ENCODE measurements around the gene IGF2BP3.

IGF2BP3 gene

DNA sequence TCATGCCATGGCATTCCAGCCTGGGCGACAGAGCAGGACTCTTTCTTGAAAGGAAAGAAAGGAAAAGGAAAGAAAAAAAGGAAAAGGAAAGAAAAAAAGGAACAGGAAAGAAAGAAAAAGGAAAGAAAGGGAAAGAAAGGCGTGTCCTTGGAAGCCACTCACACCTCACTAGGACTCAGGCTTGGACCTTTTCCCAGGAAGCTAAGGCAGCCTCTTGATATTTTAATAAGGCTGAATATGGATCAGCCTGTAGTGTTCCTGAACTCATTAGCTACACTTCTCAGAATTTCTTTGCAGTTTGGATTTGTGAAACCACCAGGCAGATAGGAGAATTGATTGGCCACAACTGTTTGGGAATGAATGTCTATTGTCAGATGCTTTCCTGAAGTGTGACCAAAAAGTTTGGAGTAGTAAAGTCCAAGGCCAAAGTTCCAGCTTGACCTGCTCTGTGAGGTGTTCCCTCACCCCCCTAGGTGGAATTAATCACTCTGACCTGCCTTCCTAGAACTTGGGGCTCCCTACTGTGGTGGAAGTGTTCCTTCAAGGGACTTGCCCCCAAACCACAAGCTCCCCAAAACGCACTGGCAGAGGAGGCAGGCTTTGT lies 178.2 kb downstream of the IGF2BP3 start:
- no peak for DNase-seq

GRCh38 chr7:23290993-23291392 lies 179.3 kb downstream of the IGF2BP3 start:
- no peak for DNase-seq

DNA sequence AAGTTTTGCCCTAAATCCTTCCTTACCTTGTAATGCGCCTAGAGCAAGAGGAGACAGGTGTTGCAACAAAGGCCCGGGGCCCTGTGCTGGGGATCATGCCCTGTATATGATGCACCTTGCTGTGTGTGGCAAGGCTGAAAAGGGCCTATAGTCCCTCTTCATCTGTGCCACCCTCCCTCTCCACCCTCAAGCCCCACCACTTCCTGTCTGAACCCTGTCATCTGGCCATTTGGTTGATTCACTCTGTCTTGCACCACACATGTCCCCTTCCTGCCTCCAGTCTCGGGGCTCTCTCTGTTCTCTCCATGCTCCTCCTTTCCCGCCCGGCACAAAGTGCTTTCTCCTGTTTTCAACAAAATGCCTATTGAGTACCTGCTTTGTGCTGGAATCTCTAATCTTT lies 182.7 kb downstream of the IGF2BP3 start:
- DNase-seq: no peak

GRCh38 chr7:23285657-23286646 lies 184.3 kb downstream of the IGF2BP3 start:
- no peak for DNase-seq

- no peak for DNase-seq
Observed at GRCh38 chr7:23284871-23285270, 185.4 kb downstream of the IGF2BP3 start.

- DNase-seq: no peak
Observed at GRCh38 chr7:23283086-23283485, 187.2 kb downstream of the IGF2BP3 start.

DNA sequence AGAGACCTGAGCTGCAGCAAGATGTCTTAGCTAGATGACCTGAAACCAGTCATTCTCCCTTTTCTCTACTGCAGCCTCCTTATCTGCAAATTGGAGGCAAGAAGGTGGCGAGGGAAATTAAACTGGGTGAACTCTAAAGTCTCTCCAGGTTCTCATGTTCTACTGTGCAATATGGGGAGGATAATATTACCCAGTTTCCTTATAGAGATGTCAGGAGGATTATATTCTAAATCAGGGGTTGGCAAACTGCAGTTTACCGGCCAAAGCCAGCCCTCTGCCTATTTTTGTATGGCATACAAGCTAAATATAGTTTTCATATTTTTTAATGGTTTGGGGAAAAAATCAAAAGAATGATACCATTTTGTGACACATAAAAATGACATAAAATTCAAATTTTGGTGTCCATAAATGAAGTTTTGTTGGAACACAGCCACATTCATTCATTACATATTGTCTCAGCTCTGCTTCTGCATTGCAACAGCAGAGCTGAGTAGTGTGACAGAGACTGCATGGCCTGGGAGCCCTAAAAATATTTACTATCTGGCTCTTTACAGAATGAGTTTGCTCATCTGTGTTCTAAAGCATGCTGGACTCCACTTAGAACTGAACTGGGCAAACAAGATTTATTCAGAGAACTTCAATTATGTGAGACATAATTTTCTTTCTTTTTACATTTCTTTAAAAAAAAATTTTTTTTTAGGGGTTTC lies 190.3 kb downstream of the IGF2BP3 start:
- DNase-seq: no peak

DNA sequence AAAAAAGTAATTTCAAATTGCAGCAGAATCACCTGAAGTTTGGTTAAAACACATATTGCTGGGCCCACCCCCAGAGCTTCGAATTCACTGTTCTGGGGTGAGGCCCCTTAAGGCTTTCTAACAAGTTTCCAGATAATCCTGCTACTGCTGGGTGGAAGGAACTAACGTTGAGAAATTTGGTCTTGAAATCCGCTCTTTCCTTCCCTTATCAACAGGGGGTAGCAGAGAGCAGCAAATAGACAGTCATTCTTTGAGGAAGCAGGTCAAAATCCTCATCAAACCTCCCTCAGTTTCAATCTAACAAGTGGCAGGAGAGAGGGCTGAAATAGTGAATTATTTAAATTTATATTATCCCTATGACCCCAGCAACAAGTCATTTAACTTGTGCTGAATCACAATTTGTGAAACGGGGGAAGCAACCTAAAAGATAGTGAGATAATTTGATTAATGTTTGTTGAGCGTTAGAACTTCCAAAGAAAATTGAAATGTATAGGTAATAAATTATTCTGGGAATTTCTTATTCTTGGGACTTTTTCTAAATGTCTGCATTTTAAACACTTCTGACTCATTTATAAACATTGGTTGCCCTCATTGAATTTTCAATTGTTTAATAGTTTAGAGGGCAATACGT lies 192.8 kb downstream of the IGF2BP3 start:
- no peak for DNase-seq

DNA sequence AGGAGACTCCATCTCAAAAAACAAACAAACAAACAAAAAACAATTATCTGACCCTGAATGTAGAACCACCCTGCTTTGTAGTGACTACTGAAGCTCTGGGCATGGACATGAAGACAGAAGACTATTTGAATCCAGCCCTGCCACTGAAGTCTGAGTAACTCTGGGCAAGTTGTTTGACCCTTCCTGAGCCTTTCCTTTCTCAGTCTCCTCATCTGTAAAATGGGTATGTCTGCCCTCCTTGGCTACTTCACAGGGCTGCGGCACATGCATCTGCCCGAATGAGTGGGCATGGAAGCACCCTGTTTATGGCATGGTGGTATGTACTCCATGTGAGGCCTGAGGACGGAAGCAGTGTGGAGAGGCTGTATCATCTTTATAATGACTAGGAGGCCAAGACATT lies 193.3 kb downstream of the IGF2BP3 start:
- no peak for DNase-seq

DNA sequence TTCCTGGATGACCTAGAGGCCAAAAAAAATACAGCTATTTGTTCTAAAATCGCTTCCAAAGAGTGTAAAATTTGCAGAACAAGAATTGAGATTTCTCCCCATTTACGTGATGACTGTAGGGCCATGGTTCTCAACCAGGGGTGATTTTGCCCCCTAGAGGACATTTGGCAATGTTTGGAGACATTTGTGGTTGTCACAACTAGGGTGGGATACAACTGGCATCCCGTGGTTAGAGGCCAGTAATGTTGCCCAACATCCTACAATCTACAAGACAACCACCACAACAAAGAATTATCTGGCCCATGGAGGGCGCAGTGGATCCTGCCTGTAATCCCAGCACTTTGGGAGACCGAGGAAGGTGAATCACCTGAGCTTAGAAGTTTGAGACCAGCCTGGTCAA lies 193.9 kb downstream of the IGF2BP3 start:
- no peak for DNase-seq

DNA sequence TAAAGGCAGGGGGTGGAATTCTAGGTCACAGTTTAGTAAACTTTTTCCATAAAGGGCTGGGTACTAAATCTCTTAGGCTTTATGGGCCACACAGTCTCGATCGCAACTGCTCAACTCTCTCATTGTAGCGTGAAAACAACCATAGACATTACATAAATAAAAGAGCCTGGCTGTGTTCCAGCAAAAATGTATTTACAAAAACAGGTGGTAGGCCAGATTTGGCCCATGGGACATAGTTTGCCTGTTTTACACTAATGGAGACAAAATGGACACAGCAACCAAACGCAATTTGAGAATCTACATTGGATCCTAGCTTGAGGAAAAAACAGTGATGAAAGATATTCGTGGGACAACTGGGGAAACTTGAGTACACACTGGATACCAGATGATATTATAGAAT lies 194.4 kb downstream of the IGF2BP3 start:
- no peak for DNase-seq

- DNase-seq: peak; percentile 84
Observed at GRCh38 chr7:23273141-23273599, 197.1 kb downstream of the IGF2BP3 start.

GRCh38 chr7:23272275-23272674 lies 198.0 kb downstream of the IGF2BP3 start:
- DNase-seq: no peak

GRCh38 chr7:23268746-23269145 lies 201.5 kb downstream of the IGF2BP3 start:
- DNase-seq: no peak

GRCh38 chr7:23268167-23268566 lies 202.1 kb downstream of the IGF2BP3 start:
- no peak for DNase-seq

DNA sequence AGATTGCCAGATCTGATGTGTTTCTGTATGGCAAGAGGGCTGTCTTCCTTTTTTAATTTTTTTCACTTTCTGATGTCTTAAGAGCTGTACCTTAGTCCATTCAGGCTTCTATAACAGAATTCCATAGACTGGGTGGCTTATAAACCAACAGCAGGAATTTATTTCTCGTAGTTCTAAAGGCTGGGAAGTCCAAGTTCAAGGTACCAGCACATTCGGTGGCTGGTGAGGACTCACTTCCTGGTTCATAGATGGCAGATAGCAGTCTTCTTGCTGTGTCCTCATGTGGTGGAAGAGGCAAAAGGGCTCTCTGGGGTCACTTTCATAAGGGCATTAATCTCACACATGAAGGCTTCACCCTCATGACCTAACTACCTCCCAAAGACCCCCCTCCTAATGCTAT lies 202.9 kb downstream of the IGF2BP3 start:
- no peak for DNase-seq

DNA sequence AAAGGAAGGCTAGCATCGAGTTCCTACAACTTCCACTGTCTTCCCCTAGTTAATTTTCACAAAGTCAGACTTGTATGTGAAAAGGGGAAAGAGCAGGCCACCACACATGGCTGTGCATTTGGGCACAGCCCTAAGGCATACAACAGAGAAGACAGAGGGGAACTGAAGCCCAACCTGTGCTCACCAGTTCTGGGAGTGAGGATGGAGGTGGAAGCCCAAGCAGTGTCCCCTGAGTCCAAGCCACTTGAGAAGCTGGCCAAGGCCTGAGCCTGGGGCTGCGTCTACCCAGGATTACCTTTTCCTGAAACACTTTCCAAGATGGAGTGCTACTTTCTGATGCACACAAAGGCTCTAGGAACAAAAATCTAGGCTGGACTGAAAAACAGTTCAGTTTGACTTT lies 203.4 kb downstream of the IGF2BP3 start:
- DNase-seq: no peak

- DNase-seq: no peak
Observed at GRCh38 chr7:23264916-23265458, 205.3 kb downstream of the IGF2BP3 start.

GRCh38 chr7:23261843-23262452 lies 208.3 kb downstream of the IGF2BP3 start:
- peak; percentile 38 for DNase-seq

- DNase-seq: no peak
Observed at GRCh38 chr7:23260371-23260770, 209.9 kb downstream of the IGF2BP3 start.
